Right forelimb (tissue), 1 donor: ENCODE results near the gene LSM10.

Experiments used
- DNase-seq: peaks from one replicate; pipeline ENCODE4 v3.0.0-alpha.2; 2018

Gene LSM10

DNA sequence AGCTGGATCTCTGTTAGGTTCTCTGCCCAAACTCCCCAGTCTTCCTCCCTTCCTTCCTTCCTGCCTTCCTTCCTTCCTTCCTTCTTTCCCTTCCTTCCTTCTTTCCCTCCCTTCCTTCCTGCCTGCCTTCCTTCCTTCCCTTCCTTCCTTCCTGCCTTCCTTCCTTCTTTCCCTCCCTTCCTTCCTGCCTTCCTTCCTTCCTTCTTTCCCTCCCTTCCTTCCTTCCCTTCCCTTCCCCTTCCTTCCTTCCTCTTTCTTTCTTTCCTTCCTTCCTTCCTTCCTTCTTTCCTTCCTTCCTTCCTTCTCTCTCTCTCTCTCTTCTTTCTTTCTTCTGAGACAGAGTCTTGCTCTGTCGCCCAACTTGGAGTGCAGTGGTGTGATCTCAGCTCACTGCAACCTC lies 8.7 kb upstream of the LSM10 start:
- no peak for DNase-seq

DNA sequence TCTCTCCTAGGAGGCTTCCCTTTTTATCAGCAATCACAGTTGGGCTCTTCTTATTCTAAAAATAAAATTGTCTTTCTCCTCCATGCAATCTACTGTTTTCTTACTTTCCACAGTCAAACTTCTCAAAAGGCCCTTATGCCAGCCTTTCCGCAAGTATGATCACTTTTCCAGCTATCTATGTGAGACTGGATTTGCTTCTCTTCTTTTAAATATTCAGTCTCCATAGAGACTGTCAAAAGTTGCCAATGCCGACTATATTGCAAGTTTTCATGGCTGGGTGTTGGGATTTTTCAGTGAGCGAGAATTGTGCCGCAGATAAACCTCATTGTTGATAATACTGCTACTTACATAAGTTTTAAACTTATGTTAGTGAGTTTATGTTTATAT lies 4.8 kb upstream of the LSM10 start:
- no peak for DNase-seq

DNA sequence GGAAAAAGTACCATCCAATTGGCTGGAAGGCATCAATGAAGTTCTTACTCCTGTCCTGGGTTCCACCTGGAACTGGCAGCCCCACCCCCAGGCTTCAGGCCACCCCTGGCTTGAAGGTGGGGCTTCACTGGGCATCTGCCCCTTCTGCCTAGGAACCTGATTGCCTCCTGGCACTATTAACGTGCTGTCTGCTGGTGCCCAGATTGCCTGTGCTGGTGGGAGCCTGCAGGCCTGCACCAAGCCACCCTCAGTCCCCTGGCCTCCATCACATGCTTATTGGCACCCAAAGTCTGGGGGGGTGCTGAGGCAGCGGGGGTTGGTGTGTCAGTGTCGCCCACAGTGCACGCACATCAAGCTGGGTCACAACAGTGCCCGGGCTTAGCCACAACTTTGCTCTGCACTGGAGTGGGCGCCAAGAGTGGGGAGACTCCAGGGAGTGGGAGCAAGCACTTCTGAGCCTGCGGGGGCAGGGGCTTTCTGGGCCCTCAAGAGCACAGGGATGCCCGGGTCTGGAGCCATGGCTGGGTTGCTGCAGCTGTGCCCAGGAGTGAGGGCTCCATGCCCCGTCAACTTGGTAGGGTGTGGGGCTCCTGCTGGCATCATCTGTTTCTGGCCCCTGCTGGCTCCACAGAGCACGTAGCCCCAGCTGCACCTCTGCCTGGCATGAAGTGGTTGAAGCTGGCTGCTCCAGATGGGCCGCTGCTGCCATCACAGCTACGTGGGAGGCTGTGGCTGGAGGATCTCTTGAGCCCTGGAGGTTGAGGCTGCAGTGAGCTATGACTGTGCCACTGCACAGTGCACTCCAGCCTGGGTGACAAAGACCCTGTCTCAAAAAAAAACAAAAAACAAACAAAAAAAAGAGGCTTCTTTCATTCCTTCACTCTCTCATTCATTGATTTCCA lies 4.1 kb upstream of the LSM10 start:
- DNase-seq, result no peak

DNA sequence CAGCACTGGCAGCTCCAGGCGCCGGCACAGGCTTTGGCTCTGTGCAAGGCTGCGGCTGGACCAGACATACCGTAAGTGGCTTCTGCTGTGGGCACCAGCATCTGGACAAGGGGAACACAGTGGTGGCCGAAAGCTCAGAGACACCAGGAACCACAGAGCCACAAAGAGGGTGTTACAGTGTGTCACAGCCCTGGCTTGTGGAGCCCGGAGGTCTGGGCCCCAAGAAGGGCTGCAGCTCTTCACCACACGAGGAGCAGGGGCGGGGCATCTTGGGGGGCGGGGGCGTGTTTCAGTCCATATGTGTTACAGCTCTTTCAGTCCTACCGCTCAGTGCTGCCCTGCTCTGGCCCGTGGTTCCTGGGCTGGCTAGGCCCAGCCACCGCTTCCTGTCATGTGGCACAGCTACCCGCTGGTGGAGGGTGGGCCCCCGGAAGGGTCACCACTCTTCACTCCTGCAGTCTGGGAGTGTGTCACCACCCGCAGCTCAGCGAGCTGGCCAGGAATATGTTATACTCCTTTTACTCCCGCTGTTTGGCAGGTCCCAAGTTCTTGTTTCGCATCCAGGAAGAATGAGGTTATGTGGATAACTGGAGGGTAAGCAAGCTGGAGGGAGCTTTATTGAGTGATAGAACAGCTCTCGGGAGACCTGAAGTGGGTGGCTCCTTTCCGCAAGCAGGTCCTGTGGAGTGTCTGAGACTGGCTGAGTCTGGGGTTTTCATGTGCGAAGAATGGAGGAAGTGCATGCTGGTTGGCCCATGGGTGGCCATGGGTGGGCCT lies 3.3 kb upstream of the LSM10 start:
- DNase-seq, result peak; percentile 70

DNA sequence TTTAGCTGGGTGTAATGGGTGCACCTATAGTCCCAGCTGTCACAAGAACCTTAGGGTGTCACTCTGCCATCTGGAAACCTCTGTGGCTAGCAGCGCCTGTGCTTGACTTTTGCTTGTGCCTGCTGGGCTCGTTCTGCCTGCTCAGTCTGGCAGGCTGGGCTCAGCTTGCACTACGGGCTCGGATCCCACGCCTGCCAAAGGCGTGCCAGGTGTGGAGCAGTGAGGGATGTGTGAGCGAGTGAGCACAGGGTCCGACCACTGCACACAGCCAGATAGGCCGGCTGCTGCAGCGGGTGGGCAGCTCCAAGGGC lies 2.8 kb upstream of the LSM10 start:
- DNase-seq, result no peak

DNA sequence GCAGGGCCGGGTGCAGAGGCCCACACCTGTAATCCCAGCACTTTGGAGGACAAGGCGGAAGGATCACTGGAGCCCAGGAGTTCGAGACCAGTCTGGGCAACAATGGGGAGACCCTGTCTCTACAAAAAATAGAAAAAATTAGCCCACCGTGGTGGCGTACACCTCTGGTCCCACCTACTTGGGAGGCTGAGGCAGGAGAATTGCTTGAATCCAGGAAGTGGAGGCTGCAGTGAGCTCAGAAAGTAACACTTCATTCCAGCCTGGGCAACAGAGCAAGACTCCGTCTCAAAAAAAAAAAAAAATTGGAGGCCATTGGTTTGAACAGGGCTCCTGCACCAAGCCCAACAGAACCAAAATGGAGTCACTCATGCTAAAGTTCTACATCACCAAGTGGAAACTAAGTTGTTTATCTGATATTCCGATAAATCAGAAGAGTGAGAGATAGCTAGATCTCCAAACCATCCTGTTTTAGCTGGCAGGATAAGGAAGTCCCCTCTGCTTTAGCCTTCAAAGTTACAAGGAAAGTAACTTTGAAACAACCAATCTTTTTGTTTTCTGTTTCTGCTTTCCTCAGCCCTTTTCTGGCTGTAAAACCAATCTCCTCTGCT lies 766 bp upstream of the LSM10 start:
- no peak for DNase-seq

DNA sequence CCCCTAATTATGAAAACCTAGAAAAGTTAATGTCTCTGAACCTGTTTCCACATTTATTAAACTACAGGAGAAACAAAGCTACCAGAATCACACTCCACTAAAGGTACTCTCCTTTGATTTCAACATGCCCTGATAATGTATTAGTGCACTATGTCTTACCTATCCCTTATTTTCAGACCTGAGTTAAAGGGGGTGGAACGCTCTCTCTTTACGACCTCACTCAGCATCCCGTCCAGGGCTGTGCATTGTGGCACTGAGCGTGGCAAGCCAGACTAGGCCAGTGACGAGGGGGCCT lies 678 bp downstream of the LSM10 start:
- no peak for DNase-seq

DNA sequence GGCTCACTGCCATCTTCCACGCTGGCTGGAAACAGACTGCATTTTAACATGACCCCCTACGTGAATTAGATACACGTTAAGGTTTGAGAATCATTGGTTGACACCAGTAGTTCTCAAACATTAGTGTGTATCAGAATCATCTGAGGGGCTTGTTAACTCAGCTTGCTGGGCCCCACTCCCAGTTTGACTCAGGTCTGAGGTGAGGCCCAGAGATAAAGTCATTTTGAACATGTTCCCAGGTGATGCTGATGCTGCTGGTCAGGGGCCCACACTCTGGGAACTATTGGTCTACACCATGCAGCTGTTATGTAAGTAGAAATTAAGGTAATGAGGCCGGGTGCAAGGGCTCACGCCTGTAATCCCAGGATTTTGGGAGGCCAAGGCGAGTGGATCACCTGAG lies 1.3 kb downstream of the LSM10 start:
- no peak for DNase-seq

DNA sequence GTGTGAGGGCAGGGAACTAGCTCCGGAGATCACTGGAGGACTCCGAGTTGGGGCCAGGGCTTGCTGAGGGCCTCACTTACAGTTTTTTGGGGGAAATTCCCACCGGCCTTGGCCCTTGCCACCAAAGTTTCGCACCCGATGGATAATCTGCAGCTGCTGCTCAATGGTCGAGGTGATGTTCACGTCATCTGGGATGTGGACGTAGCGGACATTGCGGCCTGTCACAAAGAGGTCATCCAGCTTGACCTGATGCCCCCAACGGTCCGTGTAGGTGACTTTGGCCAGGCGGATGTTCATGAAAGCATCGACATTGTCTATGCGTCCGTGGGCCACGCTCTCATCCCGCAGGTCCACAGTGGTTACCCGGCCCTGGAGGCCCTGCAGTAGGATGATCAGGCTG lies 4.0 kb downstream of the LSM10 start:
- no peak for DNase-seq

DNA sequence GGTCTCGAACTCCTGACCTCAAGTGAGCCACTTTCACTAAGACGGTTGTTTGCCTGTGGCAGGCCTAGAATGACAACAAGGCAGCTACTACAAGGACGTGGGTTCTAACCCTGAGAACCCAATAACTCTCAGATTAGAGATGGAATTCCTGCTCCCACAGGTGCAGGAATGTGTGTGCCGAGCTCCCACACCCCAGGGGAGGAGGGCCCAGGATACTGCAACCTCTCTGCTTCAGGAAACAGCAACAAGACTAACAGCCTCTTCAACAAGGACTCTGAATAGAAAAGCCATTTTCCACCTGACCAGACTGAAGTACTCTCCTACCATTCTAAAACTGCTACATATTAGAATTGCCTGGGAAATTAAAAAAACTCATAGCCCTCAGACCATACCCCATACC lies 4.9 kb downstream of the LSM10 start:
- no peak for DNase-seq

DNA sequence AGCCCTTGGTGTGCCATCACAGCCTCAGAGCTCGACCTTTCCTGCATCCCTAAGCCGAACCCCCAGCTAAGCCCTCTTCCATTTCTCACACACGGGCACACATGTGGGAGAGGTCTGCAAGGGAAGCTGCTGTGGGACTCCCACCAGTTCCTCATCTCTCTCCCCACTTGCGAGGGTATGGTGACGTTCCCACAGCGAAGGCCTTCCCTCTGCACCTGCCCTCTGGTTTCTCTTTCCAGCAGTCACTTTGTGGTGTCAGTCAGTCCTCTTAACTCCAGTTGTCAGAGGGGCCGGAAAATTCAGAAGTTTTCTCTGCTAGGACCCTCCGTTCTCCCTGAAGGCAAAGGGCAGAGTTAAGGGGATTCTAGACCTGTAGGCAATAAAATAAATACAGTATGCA lies 6.4 kb downstream of the LSM10 start:
- no peak for DNase-seq

DNA sequence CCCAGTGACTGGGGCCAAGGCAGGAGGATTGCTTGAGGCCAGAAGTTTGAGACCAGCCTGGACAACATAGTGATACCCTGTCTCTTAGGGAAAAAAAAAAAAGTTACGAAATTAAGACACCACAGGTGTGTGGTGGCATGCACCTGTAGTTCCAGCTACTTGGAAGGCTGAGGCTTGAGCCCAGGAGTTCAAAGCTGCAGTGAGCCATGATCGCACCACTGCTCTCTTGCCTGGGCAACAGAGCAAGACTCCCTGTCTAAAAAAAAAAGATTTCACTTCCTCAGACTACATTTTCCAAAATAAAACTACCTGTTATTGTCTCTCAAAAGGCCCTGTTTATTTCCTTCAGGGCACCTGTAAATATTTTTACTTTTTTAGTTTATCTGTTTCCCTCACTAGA lies 7.3 kb downstream of the LSM10 start:
- no peak for DNase-seq

DNA sequence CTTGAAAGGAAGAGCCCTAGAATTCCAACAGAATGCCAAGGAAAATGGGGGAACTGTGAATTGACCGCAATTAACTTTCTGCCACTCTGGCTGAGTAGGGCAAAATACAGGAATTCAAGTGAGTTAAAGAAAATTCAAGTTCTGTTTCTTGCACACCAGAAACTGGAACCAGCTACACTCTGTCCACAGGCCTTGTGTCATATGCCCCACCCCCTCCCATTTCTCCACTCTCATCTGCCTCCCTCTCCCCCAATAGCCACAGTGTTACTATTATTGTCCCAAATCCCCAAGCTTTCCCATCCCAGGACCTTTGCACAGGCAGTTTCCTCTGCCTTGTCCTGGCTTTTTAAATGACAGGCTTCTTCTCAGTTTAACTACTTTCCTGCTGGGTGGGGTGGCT lies 7.7 kb downstream of the LSM10 start:
- DNase-seq, result no peak

DNA sequence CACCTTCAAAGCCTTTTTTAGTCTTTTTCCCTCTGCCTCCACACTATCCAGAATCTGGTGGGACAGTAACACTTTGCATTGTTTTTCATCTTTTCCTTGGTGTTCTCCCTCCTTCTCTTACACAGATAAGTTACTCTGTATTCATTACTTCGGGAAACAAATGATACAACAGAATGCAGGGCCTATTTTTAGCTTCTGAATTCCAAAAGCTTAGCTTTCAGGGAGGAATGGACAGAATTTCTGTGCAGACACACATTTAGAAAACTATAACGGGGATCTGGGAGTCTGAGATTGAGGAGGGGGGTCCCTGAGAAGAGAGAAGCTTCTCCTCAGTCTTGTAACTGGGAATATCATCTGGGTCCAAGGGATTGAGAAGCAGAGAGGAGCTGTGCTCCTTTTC lies 8.4 kb downstream of the LSM10 start:
- DNase-seq, result no peak

DNA sequence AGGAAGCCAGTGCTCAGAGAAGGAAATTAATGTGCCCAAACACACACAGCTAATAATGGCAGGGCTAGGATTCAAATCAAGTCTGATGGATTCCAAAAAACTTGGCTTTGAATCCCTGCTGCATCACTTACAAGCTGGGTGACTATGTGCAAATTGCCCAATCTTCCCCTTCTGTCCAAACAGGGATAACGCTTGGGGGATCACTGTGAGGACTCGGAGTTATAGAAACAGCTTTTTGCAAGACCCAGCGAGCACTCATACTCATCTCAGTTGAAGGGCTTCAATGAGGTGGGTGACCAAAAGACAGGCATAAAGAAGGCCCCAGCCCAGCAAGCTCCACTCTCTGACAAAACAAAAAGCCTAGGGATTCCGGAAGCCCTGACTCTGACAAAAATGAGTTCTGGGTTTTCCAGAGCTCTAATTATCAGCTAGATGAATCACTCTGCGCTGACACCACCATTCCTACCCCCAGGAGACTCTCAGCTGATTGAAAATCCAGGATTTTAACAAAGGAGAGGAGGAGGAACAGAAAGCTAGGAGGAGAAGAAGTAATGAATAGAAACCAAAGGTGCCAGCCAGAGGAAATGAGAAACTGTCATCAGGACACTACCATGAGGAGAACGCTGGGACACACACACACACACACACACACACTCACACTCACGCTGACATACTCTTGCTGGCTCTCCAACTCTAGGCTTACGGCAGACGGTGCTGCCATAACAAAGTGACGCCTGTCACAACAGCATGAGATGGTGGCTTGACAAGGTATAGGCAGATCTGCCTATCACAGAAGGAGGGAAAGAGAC lies 10.4 kb downstream of the LSM10 start:
- no peak for DNase-seq

DNA sequence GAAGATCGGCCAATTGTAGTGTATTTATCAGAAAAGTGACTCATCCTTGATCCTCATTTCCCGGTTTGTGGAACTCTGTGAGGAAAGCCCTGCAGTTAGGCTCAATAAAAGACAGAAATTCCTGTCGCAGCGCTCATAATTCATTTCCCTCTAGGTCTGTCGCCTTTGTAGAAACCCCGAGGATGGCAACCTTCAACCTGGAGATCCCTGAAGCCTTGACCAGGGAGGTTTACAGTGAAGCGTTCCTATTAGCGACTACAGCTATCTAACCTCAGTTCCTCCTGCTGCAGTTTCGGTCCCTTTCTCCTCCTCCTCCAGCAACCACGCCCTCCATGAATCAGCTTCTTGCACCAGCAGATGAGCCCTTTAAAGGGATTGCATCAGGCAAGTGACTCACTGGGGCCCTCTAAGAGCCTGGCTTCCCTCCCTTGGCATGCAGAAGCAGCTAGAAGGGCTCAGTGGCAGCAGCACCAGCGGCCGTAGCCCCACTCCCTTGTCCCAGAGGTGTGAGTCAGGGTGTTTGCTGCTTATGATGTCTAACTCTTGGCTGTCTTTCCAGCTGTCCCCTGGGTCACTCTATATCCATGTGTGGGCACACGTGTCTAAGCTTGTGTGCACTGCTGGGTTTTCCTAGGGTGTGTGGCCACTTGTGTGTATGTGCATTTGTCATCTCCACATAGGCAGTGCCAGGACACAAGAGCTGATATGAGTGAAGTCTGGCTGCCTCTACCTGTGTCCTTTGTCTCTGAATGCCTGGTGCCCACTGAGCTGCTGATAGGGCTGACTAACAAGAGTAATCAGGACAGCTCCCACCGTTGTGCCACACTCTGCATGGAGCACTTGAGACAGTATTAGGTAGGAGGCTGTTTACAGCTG lies 11.2 kb downstream of the LSM10 start:
- peak; percentile 83 for DNase-seq

DNA sequence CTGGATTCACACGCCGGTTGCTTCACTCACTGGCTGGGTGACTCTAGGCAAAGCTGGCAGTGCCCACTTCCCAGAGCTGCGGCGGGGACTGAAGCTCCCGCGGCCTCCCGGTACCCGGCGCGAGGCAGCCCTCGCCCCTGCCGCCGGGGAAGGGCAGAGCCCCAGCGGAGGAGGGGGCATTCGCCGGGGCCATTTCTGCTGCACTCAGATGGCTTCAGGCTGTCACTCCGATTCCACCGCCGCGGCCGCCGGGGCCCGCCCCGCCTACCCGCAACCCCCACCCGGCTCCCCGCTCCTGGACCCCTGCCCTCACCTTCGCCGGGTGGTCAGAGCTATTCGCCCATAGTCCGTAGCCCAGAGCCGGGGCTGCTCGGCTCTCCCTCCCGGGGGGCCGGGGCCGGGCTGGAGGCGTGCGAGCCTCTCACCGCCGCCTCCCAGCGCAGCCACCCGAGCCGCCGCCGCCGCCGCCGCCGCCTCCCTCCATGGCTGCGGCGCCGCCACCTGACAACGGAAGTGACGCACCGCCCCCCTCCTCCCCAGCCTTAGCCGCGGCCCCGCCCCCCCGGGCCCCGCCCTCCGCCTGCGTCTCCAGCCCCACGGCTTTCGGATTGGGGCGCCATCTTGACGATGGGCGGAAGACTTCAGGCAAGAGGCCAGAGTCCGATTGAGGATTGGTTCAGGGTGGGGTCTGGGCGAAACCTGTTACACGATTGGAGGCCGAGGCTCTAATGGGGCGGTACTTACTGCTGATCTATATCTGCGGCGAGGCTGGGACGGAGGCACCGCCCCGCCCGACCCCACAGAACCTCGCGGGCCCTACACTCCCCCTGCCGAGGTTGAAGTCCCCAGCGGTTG lies 12.1 kb downstream of the LSM10 start, which contains the start of gene STK40:
Gene STK40, minus strand, starts transcription at position 515 of the 855 bp plus-strand sequence. CDS start 24,592 bp downstream, outside the sequence.
- DNase-seq, result peak; percentile 99

DNA sequence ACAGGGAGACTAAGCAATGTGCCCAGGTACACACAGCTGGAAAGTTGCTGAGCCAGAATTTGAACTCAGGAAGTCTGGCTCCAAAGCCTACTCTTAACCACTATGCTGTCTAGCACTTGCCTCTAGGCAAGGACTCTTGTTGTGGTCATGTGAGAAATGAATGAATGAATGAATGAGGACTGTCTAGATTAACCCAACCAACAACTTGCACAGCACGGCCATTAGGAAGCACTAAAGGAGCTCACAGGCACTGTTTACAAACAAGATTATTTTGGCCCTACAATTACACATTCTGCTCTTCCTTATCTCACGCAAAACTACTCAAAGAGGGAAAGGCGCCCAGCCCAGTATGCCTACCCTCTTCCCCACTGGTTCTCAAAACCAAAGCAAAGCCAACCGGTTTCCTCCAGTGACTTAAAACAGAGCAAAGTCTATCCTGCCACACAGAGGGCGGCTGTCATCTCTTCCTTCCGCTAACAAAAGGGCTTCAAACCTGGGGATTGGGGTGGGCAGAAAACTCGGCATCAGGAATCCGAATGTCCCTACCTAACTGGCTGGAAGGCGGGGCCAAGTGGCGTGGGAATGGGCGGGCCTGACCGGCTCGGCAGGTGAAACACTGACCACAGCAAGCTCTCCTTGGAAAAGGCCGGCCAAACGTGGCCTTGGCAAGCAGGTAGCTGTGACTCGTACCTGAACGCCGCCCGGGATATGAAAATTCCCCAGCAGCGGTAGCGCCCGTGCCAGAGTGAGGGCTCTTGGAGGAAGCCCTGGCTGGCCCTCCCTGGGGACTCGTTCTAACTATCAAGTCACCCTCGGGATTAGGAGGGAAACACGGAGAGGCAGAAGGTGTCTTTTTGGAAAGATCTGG lies 12.9 kb downstream of the LSM10 start:
- no peak for DNase-seq

DNA sequence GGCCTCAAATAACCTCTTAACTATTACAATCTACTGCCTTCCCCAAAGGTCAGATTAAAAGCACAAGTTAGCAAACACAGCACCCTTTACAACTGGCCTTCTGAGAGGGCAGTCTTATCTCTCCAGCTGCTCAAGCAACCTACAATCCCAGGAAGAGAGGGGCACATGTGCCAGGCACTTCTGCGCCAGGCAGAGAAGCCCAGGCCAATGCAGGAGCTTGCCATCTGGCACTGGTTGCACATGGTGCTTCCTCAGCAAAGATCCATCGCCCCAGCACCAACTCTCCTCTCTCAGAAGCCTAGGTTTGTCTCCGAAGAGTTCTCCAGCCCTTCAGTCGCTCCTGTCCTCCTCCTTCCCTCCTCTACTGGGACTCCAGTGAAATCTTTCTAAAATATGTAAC lies 14.5 kb downstream of the LSM10 start:
- DNase-seq, result no peak

DNA sequence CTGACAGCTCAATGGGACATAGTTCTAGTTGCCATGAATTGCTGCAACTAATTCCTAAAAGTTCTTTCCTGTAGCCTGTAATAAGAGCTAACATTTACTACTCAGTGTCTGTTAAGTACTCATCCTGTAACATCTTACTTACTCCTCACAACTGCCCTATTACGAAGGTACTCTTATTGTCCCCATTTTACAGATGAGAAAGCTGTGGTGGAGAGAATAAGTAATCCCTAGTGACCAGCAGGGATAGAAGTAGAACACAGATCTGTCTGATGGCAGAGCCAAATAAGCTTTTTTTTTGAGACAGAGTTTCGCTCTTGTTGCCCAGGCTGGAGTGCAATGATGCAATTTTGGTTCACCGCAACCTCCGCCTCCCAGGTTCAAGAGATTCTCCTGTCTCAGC lies 15.0 kb downstream of the LSM10 start:
- DNase-seq, result no peak
